Thyroid gland (tissue), 4 donors: ENCODE data around the gene DHRS3.
"Not testable (repeated sequence)": the region's sequence is repeated elsewhere in the genome, so short reads cannot be mapped to it uniquely, and the experiment has no call there.

Experiments used
- CTCF ChIP-seq, 6 experiments: fragments of 200-600 bp in 3 of 6; fragments of 450-650 bp in 3 of 6; sonication (generic) in 3 of 6; IDR thresholded peaks; one replicate each; pipeline ENCODE4 v1.5.1; 2016 to 2019; ENCODE audit warnings: antibody characterized with exemption in 6 of 6, mild to moderate bottlenecking in 2 of 6, inconsistent platforms in 1 of 6, moderate library complexity in 1 of 6
- POLR2A ChIP-seq, 2 donors: fragments of 450-650 bp; IDR thresholded peaks; one replicate each; pipeline ENCODE4 v1.6.1; 2017; ENCODE audit warnings: antibody characterized with exemption in 2 of 2, mild to moderate bottlenecking in 2 of 2, moderate library complexity in 1 of 2

GRCh38 chr1:12564251-12564650 is 53.8 kb downstream of the DHRS3 start:
- not testable (repeated sequence) for TF ChIP-seq CTCF, POLR2A (IDR thresholded peaks at IDR 0.05)
